GM23338 (cell line): ENCODE results near the gene KCTD8. TPM values are rescaled to one million over a fixed set of nuclear protein-coding genes. Genes with fewer than 3 reads are reported as not detected.

ENCODE experiments used
- ATAC-seq: fragments of 200-7000 bp; cut with Tn5 transposase; 3 replicates; pipeline ENCODE4 v1.9.1; 2020
- DNase-seq: peaks from one replicate; pipeline ENCODE4 v3.0.0-alpha.2; 2015; ENCODE audit warnings: low spot score
- H2AFZ ChIP-seq: fragments of 200-600 bp; sonication (generic); 2 replicates; pipeline ENCODE4 v1.8.0; 2016; ENCODE audit warnings: antibody characterized with exemption, mild to moderate bottlenecking, moderate library complexity
- H3F3A ChIP-seq: fragments of 200-600 bp; sonication (generic); replicated peaks from 2 replicates; pipeline ENCODE4 v1.8.0; 2017; ENCODE audit warnings: antibody characterized with exemption, mixed run types, low read depth
- H3K27ac ChIP-seq: fragments of 200-600 bp; sonication (generic); 2 replicates; pipeline ENCODE4 v1.6.1; 2016; ENCODE audit warnings: low read depth
- H3K27me3 ChIP-seq: fragments of 200-600 bp; sonication (generic); 2 replicates; pipeline ENCODE4 v1.8.0; 2016; ENCODE audit warnings: mild to moderate bottlenecking, mixed run types, moderate library complexity; ENCODE audit not compliant: insufficient read depth
- H3K36me3 ChIP-seq: fragments of 200-600 bp; sonication (generic); 2 replicates; pipeline ENCODE4 v1.8.0; 2016; ENCODE audit warnings: mild to moderate bottlenecking; ENCODE audit not compliant: insufficient read depth
- H3K4me1 ChIP-seq: fragments of 200-600 bp; sonication (generic); 2 replicates; pipeline ENCODE4 v1.8.0; 2016; ENCODE audit warnings: mild to moderate bottlenecking, moderate library complexity; ENCODE audit not compliant: insufficient read depth
- H3K4me2 ChIP-seq: fragments of 200-600 bp; sonication (generic); 2 replicates; pipeline ENCODE4 v1.7.1; 2017; ENCODE audit warnings: mixed run types
- H3K4me3 ChIP-seq: fragments of 200-600 bp; sonication (generic); 2 replicates; pipeline ENCODE4 v1.6.1; 2016; ENCODE audit warnings: mixed run types
- H3K79me2 ChIP-seq: fragments of 200-600 bp; sonication (generic); replicated peaks from 2 replicates; pipeline ENCODE4 v1.8.0; 2017; ENCODE audit warnings: mild to moderate bottlenecking; ENCODE audit not compliant: insufficient read depth
- H3K9me2 ChIP-seq: fragments of 200-600 bp; sonication (generic); 2 replicates; pipeline ENCODE4 v1.8.0; 2017; ENCODE audit not compliant: insufficient read depth
- H4K20me1 ChIP-seq: fragments of 200-600 bp; sonication (generic); replicated peaks from 2 replicates; pipeline ENCODE4 v1.8.0; 2017; ENCODE audit warnings: mild to moderate bottlenecking; ENCODE audit not compliant: insufficient read depth
- H3K27ac Mint-ChIP-seq: 2 replicates; pipeline ENCODE4 v1.8.0; 2020; ENCODE audit warnings: inconsistent platforms, mild to moderate bottlenecking, moderate library complexity, mixed read lengths
- H3K27me3 Mint-ChIP-seq: 3 replicates; pipeline ENCODE4 v1.8.0; 2022; ENCODE audit warnings: low read depth, mild to moderate bottlenecking, moderate library complexity, mixed read lengths, inconsistent platforms; ENCODE audit not compliant: insufficient read depth, poor library complexity
- H3K36me3 Mint-ChIP-seq: 3 replicates; pipeline ENCODE4 v1.8.0; 2021; ENCODE audit warnings: low read depth, mild to moderate bottlenecking, inconsistent platforms, moderate library complexity, mixed read lengths
- H3K4me1 Mint-ChIP-seq: 3 replicates; pipeline ENCODE4 v1.8.0; 2020; ENCODE audit warnings: mild to moderate bottlenecking, inconsistent platforms, mixed read lengths
- H3K4me3 Mint-ChIP-seq: 3 replicates; pipeline ENCODE4 v1.8.0; 2021; ENCODE audit warnings: moderate library complexity, mild to moderate bottlenecking, inconsistent platforms, mixed read lengths
- H3K9me3 Mint-ChIP-seq: 3 replicates; pipeline ENCODE4 v1.8.0; 2020; ENCODE audit warnings: moderate library complexity, mild to moderate bottlenecking, inconsistent platforms, mixed read lengths
- CREB1 ChIP-seq: fragments of 250-450 bp; sonication (Bioruptor Pico); IDR thresholded peaks from 2 replicates; pipeline ENCODE4 v1.5.0; 2020; ENCODE audit warnings: low read depth, mild to moderate bottlenecking, moderate library complexity
- EZH2 ChIP-seq: fragments of 200-600 bp; sonication (generic); IDR thresholded peaks from one replicate; pipeline ENCODE4 v1.8.0; 2017; ENCODE audit warnings: antibody characterized with exemption, mild to moderate bottlenecking, low read depth; ENCODE audit not compliant: unreplicated experiment
- JUNB ChIP-seq: IDR thresholded peaks from one replicate; pipeline ENCODE4 v1.6.1; 2016; ENCODE audit warnings: antibody characterized with exemption; ENCODE audit not compliant: unreplicated experiment
- NANOG ChIP-seq: IDR thresholded peaks from 2 replicates; pipeline ENCODE4 v1.6.1; 2016; ENCODE audit warnings: antibody characterized with exemption, borderline replicate concordance
- STAT1 ChIP-seq: IDR thresholded peaks from one replicate; pipeline ENCODE4 v1.6.1; 2016; ENCODE audit warnings: antibody characterized with exemption; ENCODE audit not compliant: unreplicated experiment
- ZNF331 ChIP-seq: fragments of 250-450 bp; sonication (Bioruptor Pico); IDR thresholded peaks from 2 replicates; pipeline ENCODE4 v1.5.0; 2020; ENCODE audit warnings: low read depth, mild to moderate bottlenecking, moderate library complexity
- polyA plus RNA-seq: library from polyadenylated mRNA; unstranded; fragments of >200 nt; fragmentation: Nextera tagmentation; extraction: Ambion mirVana; gene quantifications from 2 replicates; pipeline ENCODE4 v1.2.1, GENCODE V29; 2016
- total RNA-seq: library from RNA; depleted of rRNA; stranded (reverse); fragments of >200 nt; shearing (Covaris generic); gene quantifications from 2 replicates; pipeline ENCODE4 v1.2.3, GENCODE V29; 2014
- TF ChIP-seq, protein P1 (sequence below): fragments of 250-450 bp; sonication (Bioruptor Pico); IDR thresholded peaks from 2 replicates; pipeline ENCODE4 v1.5.0; 2020; ENCODE audit warnings: mild to moderate bottlenecking, moderate library complexity
- TF ChIP-seq, protein P2 (sequence below): IDR thresholded peaks from one replicate; pipeline ENCODE4 v1.6.1; 2018; ENCODE audit warnings: antibody characterized with exemption; ENCODE audit not compliant: unreplicated experiment

KCTD8 gene
- total and polyA plus RNA-seq, 2 experiments from 2014 or later, result 2.8 to 5.0 TPM

DNA sequence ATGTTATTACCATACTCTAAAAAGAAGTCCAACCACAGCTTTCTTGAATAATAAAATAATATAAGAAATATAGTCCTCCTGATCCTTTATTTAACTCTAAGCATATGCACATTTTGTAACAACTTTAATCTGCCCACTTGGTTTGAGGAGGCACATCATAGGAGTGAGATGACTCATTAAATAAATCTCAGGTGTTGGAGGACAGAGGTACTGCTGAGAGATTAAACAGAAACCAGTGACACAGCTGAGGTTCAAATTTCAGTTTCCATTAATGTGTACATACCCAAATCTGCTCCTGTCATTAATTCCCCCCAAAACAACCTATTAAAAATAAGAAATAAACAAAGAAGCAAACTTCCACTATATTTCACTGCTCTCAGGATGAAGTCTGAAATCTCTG lies 211.0 kb downstream of the KCTD8 start:
- Histone ChIP-seq H4K20me1 (no peaks in the 10 kb centered on the region), H3K4me3 (no peak overlapping the region), H3K4me2 (no peak overlapping the region), H3K79me2 (no peaks in the 10 kb centered on the region), H3F3A (no peaks in the 10 kb centered on the region), H3K36me3 (no peaks in the 10 kb centered on the region), H3K27me3 (peaks cover 15% of the 10 kb centered on the region), H3K4me1 (no peaks in the 10 kb centered on the region), H3K27ac (no peak overlapping the region), H3K9me2 (peaks cover 2% of the 10 kb centered on the region; the same call in 1 of the 2 replicates), H2AFZ (no peak overlapping the region)
- Mint-ChIP-seq H3K27me3 (peaks cover 2% of the 10 kb centered on the region), H3K27ac (no peak overlapping the region), H3K36me3 (peaks cover 4% of the 10 kb centered on the region; the same call in 1 of the 3 replicates), H3K4me1 (no peaks in the 10 kb centered on the region), H3K9me3 (no peaks in the 10 kb centered on the region), H3K4me3 (no peak overlapping the region)
- DNase-seq (no peak), ATAC-seq (no peak)
- TF ChIP-seq, protein P1, sequence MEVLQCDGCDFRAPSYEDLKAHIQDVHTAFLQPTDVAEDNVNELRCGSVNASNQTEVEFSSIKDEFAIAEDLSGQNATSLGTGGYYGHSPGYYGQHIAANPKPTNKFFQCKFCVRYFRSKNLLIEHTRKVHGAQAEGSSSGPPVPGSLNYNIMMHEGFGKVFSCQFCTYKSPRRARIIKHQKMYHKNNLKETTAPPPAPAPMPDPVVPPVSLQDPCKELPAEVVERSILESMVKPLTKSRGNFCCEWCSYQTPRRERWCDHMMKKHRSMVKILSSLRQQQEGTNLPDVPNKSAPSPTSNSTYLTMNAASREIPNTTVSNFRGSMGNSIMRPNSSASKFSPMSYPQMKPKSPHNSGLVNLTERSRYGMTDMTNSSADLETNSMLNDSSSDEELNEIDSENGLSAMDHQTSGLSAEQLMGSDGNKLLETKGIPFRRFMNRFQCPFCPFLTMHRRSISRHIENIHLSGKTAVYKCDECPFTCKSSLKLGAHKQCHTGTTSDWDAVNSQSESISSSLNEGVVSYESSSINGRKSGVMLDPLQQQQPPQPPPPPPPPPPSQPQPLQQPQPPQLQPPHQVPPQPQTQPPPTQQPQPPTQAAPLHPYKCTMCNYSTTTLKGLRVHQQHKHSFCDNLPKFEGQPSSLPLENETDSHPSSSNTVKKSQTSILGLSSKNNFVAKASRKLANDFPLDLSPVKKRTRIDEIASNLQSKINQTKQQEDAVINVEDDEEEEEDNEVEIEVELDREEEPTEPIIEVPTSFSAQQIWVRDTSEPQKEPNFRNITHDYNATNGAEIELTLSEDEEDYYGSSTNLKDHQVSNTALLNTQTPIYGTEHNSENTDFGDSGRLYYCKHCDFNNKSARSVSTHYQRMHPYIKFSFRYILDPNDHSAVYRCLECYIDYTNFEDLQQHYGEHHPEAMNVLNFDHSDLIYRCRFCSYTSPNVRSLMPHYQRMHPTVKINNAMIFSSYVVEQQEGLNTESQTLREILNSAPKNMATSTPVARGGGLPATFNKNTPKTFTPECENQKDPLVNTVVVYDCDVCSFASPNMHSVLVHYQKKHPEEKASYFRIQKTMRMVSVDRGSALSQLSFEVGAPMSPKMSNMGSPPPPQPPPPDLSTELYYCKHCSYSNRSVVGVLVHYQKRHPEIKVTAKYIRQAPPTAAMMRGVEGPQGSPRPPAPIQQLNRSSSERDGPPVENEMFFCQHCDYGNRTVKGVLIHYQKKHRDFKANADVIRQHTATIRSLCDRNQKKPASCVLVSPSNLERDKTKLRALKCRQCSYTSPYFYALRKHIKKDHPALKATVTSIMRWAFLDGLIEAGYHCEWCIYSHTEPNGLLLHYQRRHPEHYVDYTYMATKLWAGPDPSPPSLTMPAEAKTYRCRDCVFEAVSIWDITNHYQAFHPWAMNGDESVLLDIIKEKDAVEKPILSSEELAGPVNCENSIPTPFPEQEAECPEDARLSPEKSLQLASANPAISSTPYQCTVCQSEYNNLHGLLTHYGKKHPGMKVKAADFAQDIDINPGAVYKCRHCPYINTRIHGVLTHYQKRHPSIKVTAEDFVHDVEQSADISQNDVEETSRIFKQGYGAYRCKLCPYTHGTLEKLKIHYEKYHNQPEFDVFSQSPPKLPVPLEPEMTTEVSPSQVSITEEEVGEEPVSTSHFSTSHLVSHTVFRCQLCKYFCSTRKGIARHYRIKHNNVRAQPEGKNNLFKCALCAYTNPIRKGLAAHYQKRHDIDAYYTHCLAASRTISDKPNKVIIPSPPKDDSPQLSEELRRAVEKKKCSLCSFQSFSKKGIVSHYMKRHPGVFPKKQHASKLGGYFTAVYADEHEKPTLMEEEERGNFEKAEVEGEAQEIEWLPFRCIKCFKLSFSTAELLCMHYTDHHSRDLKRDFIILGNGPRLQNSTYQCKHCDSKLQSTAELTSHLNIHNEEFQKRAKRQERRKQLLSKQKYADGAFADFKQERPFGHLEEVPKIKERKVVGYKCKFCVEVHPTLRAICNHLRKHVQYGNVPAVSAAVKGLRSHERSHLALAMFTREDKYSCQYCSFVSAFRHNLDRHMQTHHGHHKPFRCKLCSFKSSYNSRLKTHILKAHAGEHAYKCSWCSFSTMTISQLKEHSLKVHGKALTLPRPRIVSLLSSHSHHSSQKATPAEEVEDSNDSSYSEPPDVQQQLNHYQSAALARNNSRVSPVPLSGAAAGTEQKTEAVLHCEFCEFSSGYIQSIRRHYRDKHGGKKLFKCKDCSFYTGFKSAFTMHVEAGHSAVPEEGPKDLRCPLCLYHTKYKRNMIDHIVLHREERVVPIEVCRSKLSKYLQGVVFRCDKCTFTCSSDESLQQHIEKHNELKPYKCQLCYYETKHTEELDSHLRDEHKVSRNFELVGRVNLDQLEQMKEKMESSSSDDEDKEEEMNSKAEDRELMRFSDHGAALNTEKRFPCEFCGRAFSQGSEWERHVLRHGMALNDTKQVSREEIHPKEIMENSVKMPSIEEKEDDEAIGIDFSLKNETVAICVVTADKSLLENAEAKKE (CRISPR knock-in tag), result no peak
- TF ChIP-seq STAT1 (no peak), EZH2 (no peak), CREB1 (no peak), ZNF331 (no peak), JUNB (no peak), NANOG (no peak)
- TF ChIP-seq, protein P2, sequence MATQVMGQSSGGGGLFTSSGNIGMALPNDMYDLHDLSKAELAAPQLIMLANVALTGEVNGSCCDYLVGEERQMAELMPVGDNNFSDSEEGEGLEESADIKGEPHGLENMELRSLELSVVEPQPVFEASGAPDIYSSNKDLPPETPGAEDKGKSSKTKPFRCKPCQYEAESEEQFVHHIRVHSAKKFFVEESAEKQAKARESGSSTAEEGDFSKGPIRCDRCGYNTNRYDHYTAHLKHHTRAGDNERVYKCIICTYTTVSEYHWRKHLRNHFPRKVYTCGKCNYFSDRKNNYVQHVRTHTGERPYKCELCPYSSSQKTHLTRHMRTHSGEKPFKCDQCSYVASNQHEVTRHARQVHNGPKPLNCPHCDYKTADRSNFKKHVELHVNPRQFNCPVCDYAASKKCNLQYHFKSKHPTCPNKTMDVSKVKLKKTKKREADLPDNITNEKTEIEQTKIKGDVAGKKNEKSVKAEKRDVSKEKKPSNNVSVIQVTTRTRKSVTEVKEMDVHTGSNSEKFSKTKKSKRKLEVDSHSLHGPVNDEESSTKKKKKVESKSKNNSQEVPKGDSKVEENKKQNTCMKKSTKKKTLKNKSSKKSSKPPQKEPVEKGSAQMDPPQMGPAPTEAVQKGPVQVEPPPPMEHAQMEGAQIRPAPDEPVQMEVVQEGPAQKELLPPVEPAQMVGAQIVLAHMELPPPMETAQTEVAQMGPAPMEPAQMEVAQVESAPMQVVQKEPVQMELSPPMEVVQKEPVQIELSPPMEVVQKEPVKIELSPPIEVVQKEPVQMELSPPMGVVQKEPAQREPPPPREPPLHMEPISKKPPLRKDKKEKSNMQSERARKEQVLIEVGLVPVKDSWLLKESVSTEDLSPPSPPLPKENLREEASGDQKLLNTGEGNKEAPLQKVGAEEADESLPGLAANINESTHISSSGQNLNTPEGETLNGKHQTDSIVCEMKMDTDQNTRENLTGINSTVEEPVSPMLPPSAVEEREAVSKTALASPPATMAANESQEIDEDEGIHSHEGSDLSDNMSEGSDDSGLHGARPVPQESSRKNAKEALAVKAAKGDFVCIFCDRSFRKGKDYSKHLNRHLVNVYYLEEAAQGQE, result no peak
